Mesangial cell (primary cell): ENCODE measurements around the gene NDUFA6. TPM values are rescaled to one million over a fixed set of nuclear protein-coding genes. Genes with fewer than 3 reads are reported as not detected.

ENCODE experiments used
- total RNA-seq: library from RNA; depleted of rRNA; stranded (reverse); fragments of >200 nt; gene quantifications from 2 replicates; pipeline ENCODE4 v1.2.3, GENCODE V29; 2015

NDUFA6 gene
- 36.1 and 45.3 TPM in 2 replicates for total RNA-seq

GRCh38 chr22:42090596-42091454 lies at the start of gene NDUFA6:
NDUFA6 (minus strand) TSS chr22:42090772; CDS start chr22:42090744, 28 bp downstream.

DNA sequence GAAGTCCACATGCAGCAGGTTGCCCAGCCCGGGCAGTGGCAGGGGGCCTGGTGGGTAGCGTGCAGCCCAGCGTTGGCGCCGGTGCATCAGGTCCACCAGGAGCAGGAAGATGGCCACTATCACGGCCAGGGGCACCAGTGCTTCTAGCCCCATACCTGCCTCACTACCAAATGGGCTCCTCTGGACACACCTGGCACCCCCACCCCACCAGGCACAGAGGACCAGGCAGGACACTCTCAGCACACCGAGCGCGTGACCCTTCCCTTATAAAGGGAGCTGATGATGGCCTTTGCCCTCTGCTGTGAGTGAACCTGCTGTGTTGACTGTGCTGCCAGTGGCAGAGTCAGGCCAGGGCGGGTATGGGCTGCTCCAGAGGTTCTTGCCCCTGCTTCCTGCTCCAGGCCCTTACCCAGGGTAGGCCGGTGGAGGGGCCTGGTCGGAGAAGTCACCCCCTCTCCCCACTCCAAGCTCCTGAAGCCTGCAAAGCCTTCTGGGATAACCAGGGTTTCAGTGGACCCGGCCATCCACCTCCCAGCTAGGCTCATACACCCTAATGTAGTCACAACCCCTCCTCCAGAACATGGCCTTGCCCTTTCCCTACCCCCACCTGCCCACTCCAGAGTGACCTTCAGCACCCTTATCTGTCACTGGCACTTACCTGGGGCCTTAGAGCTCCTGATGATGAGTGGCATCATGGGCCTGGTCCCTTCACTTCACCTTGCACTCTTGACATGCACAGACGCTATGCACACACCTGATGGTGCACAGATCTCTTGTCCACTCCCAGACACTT lies 40.3 kb upstream of the NDUFA6 start, which contains the start of gene CYP2D6:
Gene CYP2D6 (minus strand): TSS at position 172 of the 793 bp plus-strand sequence. CDS start 19 bp downstream, at position 153.

GRCh38 chr22:42079319-42080251 lies 11.0 kb downstream of the NDUFA6 start, which contains the start of gene SMDT1:
SMDT1 (plus strand) TSS chr22:42079700; CDS start chr22:42079769, 69 bp downstream.

DNA sequence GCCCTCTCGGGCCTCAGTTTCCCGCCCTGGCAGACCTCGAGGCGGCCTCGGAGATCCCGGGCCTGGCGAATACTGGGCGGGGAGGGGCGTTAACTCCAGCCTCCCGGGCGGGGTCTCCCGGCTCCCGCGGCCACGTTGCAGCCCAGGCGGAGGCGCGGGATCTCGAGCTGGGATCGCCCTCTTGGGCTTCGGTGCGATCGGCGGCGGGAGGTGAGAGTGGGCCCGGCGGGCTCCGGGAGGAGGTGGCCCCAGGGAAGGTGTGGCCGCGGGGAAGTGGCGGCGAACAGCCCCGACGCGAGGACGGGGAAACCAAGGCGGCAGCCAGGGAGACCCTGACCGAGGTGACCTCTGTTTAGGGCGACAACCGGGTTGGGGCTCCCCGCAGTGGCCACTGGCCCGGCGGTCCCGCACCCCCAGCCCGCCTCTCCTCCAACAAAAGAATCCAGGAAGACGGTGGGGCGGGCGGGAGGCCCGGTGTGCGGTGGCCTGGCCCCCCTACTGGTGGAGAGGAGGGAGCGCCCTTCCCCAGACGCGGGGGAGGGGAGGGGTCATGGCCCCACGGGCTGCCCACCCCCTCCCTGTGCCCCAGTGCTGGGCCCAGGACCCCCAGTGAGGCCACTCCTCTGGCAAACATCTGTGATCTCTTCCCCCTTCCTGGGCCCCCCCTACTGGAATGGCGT lies 16.3 kb downstream of the NDUFA6 start, which contains the start of gene PHETA2:
Gene PHETA2 (plus strand): TSS at position 117 of the 680 bp plus-strand sequence. CDS start 3,046 bp downstream, outside the sequence.

DNA sequence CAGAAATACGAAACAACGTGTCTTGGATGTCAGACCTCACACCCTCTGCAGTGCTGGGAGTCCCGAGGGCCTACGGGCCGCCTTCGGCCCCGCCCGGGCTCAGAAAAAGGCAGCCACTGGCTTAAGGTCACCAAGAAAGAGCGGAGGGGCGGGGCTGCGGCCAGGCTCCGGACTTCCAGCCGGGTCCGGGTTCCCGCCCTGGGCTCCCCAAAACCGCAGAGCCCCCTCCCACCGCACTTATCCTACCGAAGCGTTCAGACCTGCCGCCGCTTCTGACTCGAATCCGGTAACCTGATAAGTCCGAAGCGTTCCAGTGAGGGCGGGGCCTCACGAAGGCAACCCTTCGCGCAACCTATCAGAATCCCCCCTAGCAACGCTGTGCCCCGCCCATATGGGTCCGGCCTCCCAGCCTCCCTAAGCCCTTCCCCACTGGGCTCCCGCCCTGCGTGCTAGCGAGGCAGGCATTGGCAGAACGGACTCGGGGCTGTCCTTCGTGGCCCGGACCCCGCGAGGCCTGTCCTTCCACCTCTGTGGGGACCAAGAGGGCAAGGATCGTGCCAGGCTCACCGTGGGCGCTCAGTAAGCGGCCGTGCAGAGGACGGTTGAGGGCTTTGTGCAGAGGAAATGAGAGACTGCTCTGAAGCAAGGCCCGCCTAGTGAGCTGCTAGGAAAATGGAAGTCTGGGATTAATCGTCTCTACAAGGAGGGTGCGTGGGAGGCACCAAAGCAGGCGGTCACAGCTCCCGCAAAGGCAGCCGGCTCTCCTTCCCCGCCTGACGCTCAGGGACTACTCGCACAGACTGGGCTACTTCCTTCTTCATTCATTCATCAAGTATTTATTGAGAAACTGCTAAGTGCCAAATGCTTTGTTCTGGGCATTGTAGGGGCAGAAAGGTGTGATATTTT lies 19.8 kb downstream of the NDUFA6 start, which contains the start of gene NAGA:
Gene NAGA (minus strand): TSS at position 296 of the 906 bp plus-strand sequence. CDS start 515 bp downstream, outside the sequence.

Other genes starting within 250 kb of the NDUFA6 start
- not detected in 2 replicates for gene SHISA8, start 175.7 kb downstream of the NDUFA6 start, total RNA-seq
- gene TNFRSF13C, start 164.0 kb downstream of the NDUFA6 start, total RNA-seq, result 0.16 and 0.25 TPM in 2 replicates
- gene CENPM, start 143.6 kb downstream of the NDUFA6 start, total RNA-seq, result 7.1 and 76.3 TPM in 2 replicates
- 0.16 and 0.38 TPM in 2 replicates for gene SEPTIN3, start 121.3 kb downstream of the NDUFA6 start, total RNA-seq
- gene WBP2NL, start 92.0 kb downstream of the NDUFA6 start, total RNA-seq, result 0.38 TPM in 1 of 2 replicates, not detected in the other
- gene NAGA, start 20.0 kb downstream of the NDUFA6 start, total RNA-seq, result 40.9 and 49.9 TPM in 2 replicates
- 12.5 and 14.3 TPM in 2 replicates for gene PHETA2, start 16.5 kb downstream of the NDUFA6 start, total RNA-seq
- gene SMDT1, start 11.1 kb downstream of the NDUFA6 start, total RNA-seq, result 2.0 and 3.7 TPM in 2 replicates
- gene CYP2D6, start 40.0 kb upstream of the NDUFA6 start, total RNA-seq, result 0.51 TPM in 1 of 2 replicates, not detected in the other
- gene TCF20, start 179.9 kb upstream of the NDUFA6 start, total RNA-seq, result 24.4 and 24.6 TPM in 2 replicates